ENCODE data around the gene SLC35G4.

DNA sequence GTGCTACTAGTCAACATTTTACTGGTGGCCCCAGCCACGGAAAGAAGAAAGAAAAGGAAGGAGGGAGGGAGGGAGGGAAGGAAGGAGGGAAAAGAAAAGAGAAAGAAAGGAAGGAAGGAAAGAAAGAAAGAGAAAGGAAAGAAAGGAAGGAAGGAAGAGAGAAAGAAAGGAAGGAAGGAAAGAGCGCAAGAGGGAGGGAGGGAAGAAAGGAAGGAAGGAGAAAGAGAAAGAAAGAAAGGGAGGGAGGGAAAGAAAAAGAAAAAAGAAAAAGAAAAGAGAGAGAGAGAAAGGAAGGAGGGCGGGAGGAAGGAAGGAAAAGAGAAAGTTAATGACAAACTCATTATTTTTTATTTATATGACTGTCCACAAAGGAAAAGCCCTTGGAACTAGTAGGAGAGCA lies 34.9 kb upstream of the SLC35G4 start:
- TF ChIP-seq POLR2A (IDR thresholded peaks at IDR 0.05; ENCODE audit: low read length) (no peak), GATA1 (IDR thresholded peaks at IDR 0.05; ENCODE audit: low read depth, low read length) (no peak)
